HG03103 (cell line): Measurements from ENCODE around the gene TTLL5.

ENCODE experiments used
- ATAC-seq: cut with Tn5 transposase; IDR thresholded peaks from one replicate; pipeline ENCODE4 v1.9.1; 2021; ENCODE audit warnings: low read depth; ENCODE audit not compliant: unreplicated experiment

Gene TTLL5

DNA sequence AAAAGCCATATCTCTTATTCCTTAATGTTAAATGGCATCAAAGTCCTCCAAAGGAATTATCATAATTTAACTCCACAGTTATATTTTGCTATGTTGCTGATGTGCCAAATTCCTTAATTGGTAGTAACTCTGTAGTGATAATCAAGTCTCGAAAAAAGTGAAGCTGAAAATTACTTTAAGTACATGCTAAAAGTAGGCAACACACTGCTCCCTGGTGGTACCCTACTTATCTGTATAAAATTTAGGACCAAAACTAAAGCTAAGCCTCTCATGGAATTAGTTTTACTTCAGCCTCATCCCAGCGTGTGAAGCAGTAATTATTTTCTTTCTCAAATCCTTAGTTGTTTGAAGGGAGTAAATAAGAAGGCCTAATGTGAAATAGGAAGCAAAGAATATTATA lies 132.8 kb downstream of the TTLL5 start:
- no peak for ATAC-seq

GRCh38 chr14:75794615-75795038 lies 133.6 kb downstream of the TTLL5 start:
- no peak for ATAC-seq

DNA sequence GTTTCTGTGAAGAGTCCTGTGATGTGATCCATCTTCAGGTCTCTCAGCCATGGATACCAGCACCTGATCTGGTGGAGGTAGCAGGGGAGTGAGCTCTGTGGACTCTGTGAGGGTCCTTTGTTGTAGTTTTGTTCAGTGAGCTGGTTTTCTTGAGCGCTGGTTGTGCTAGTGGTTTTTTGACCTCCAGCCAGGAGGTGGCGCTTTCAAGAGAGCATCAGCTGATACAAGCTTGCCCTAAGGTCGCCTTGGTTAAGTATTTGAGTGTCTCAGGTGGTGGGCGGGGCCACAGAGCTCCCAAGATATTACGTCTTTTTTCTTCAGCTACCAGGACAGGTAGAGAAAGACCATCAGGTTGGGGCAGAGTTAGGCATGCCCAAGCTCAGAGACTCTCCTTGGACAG lies 139.7 kb downstream of the TTLL5 start:
- no peak for ATAC-seq

DNA sequence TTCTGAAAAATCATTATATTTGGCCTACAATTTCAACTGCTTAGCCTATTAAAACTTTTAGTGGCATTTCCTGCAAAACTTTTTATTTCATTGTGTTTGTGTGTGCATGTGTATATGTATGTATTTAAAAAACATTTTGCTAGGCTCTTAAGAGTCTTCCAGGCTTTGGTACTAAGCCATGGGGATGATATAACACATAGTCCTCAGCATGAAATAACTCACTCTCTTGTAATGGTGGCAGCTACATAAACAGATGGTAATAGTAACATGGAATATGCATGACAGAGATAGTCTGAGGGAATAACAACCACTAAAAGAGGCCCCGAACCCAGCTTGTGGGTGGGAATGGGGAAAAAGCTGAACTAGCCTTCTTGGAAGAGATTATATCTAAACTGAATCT lies 141.4 kb downstream of the TTLL5 start:
- ATAC-seq, result no peak

- ATAC-seq, result no peak
Observed at GRCh38 chr14:75803765-75804164, 142.7 kb downstream of the TTLL5 start.

GRCh38 chr14:75804570-75805275 lies 143.7 kb downstream of the TTLL5 start:
- ATAC-seq, result no peak

DNA sequence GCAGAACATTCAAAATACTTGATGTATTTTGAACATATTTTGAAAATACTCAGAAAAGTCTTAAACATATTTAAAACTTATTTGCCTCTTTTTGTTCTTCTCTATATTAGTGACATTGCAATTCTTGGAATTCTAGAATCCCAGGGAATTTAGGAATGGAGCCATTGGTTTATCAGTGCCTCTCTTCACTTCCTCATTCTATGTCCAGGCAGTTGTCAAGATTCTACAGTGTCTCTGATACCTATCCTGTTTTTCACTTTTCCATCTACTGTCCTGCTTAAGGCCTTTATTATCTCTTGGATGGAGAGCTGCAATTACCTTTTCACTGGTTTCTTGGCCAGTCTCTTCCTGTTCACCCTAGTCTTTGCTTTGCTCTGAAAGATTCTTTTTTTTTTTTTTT lies 144.6 kb downstream of the TTLL5 start:
- no peak for ATAC-seq

GRCh38 chr14:75806352-75806832 lies 145.3 kb downstream of the TTLL5 start:
- no peak for ATAC-seq

GRCh38 chr14:75807667-75808360 lies 146.8 kb downstream of the TTLL5 start:
- ATAC-seq, result no peak

- ATAC-seq, result no peak
Observed at GRCh38 chr14:75811136-75811829, 150.2 kb downstream of the TTLL5 start.

DNA sequence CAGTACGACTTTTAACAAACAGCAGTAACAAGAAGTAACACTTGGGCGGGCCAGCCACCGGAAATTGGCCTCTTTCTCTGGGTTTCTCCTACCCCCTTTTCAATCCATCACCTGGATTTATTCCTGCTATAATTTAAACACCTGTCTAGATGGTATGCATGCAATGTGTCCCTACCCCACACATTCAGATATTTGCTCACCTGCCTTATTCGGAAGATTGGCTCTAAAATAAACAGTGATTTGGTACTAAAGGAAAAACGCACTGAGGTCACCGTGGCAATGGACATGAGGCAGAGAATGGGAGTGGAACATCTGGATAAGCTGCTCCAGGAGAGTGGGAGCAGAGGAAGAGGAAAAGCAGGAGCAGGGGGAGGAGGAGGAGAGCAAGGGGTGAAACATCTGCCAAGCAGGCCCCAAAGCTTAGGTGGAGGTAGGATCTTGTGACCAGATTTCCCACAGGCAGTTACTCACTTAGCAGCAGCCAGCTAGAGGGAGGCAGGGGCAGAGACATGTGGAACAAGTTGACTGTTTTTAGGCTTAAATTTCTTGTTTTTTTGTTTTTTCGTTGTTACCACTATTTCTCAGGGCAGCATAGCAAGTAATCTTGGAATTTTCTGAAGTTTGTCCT lies 150.9 kb downstream of the TTLL5 start:
- ATAC-seq, result no peak

GRCh38 chr14:75812622-75813021 lies 151.6 kb downstream of the TTLL5 start:
- no peak for ATAC-seq

GRCh38 chr14:75820761-75821160 lies 159.7 kb downstream of the TTLL5 start:
- no peak for ATAC-seq

GRCh38 chr14:75821831-75822521 lies 160.9 kb downstream of the TTLL5 start:
- no peak for ATAC-seq

GRCh38 chr14:75822522-75823141 lies 161.6 kb downstream of the TTLL5 start:
- no peak for ATAC-seq

GRCh38 chr14:75823334-75823733 lies 162.3 kb downstream of the TTLL5 start:
- no peak for ATAC-seq

DNA sequence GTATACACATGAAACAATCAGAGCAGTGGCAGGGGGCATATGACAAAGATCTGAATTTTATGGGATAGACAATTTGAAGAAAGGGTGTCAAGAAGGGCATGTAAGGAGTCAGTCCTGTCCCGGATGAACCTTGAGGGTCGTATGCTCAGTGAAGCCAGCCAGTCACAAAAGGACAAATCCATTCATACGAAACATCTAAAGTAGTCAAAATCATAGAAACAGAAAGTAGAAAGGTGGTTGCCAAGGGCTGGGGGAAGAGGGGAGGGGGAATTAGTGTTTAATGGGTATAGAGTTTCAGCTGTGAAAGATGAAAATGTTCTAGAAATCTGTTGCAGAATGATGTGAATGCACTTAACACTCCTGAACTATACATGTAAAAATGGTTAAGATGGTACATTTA lies 163.3 kb downstream of the TTLL5 start:
- ATAC-seq, result no peak

GRCh38 chr14:75825147-75825592 lies 164.1 kb downstream of the TTLL5 start:
- ATAC-seq, result no peak

- ATAC-seq, result no peak
Observed at GRCh38 chr14:75826599-75826998, 165.6 kb downstream of the TTLL5 start.

- no peak for ATAC-seq
Observed at GRCh38 chr14:75827331-75827730, 166.3 kb downstream of the TTLL5 start.
